Posterior vena cava (tissue), 2 donors: ENCODE measurements around the gene FXYD1. TPM values are rescaled to one million over a fixed set of nuclear protein-coding genes. Genes with fewer than 3 reads are reported as not detected.

Source experiments
- DNase-seq: peaks from one replicate; pipeline ENCODE4 v3.0.0-alpha.2; 2020; ENCODE audit warnings: low spot score
- intact Hi-C, 2 donors: fragments of 100-400 bp; cut with DNase I; formaldehyde crosslinking; loops; one replicate each; pipeline versions ENCODE4 v1.14.1 to v1.14.2; 2022 to 2023
- total RNA-seq, 2 donors: library from RNA; stranded (reverse); fragmentation: NEBNext Ultra II Directional; extraction: Animal tissue kit (Norgen Biotek cat#: 25700); gene quantifications; one replicate each; pipeline ENCODE4 v1.2.1, GENCODE V29; 2021
- donor health status: DM: yes; HTN: yes; CAD: no.
- donor health status: DM: yes; HTN: yes; CAD: no.

The FXYD1 gene
- total RNA-seq, 2 donors from 2014 or later: 157 to 183 TPM

GRCh38 chr19:35170359-35171061, 31.9 kb downstream of the FXYD1 start:
- intact Hi-C loops: no loop called here
- no peak for DNase-seq

- no peak for DNase-seq
Measured at GRCh38 chr19:35171730-35172129, 33.1 kb downstream of the FXYD1 start.

GRCh38 chr19:35174226-35174625, 35.6 kb downstream of the FXYD1 start:
- DNase-seq: no peak
- intact Hi-C loops: no loop called here

More at GRCh38 chr19:35171730-35172129, 33.1 kb downstream of the FXYD1 start:
- intact Hi-C loops: no loop called here

GRCh38 chr19:35176181-35176570, 37.6 kb downstream of the FXYD1 start:
- intact Hi-C loops: no loop called here
- no peak for DNase-seq

- intact Hi-C loops: no loop called here
- DNase-seq: no peak
Measured at GRCh38 chr19:35177377-35178274, 39.0 kb downstream of the FXYD1 start.

- DNase-seq: no peak
- intact Hi-C loops: no loop called here
Measured at GRCh38 chr19:35178701-35179100, 40.1 kb downstream of the FXYD1 start.

GRCh38 chr19:35179830-35180229, 41.2 kb downstream of the FXYD1 start:
- intact Hi-C loops: no loop called here
- no peak for DNase-seq

GRCh38 chr19:35181387-35181786, 42.8 kb downstream of the FXYD1 start:
- DNase-seq: no peak
- intact Hi-C loops: no loop called here

GRCh38 chr19:35184267-35184666, 45.6 kb downstream of the FXYD1 start:
- no peak for DNase-seq

GRCh38 chr19:35184884-35185283, 46.3 kb downstream of the FXYD1 start:
- intact Hi-C loops: no loop called here
- no peak for DNase-seq

More at GRCh38 chr19:35184267-35184666, 45.6 kb downstream of the FXYD1 start:
- intact Hi-C loops: no loop called here

Other genes with a start within 250 kb of the FXYD1 start
- gene ZNF30, start 211.9 kb upstream of the FXYD1 start, total RNA-seq: 1 to 10 TPM; 2.2 to 3.4 TPM
- 1 to 10 TPM; 4.9 to 6.2 TPM for gene ZNF792, start 174.6 kb upstream of the FXYD1 start, total RNA-seq
- gene GRAMD1A, start 138.5 kb upstream of the FXYD1 start, total RNA-seq: 10 to 100 TPM; 83.0 to 87.0 TPM
- gene SCN1B, start 108.4 kb upstream of the FXYD1 start, total RNA-seq: 10 to 100 TPM; 30.8 to 42.4 TPM
- 1 to 10 TPM in 1 of 2 donors, under 1 TPM in 1; 1.00 to 1.7 TPM for gene HPN, start 97.1 kb upstream of the FXYD1 start, total RNA-seq
- not detected for gene FXYD3, start 23.0 kb upstream of the FXYD1 start, total RNA-seq
- gene LGI4, start 3.8 kb upstream of the FXYD1 start, total RNA-seq: 1 to 10 TPM; 9.1 to 10.0 TPM
- under 1 TPM in 1 of 2 donors, not detected in 1; 0.43 TPM for gene FXYD7, start 4.4 kb downstream of the FXYD1 start, total RNA-seq
- gene FXYD5, start 15.9 kb downstream of the FXYD1 start, total RNA-seq: 10 to 100 TPM; 67.9 to 89.3 TPM
- not detected for gene FAM187B, start 89.9 kb downstream of the FXYD1 start, total RNA-seq
- 1 to 10 TPM; 5.1 to 5.5 TPM for gene LSR, start 110.2 kb downstream of the FXYD1 start, total RNA-seq
- 10 to 100 TPM; 78.9 to 88.0 TPM for gene USF2, start 130.1 kb downstream of the FXYD1 start, total RNA-seq
- not detected for gene HAMP, start 143.7 kb downstream of the FXYD1 start, total RNA-seq
- not detected for gene MAG, start 153.3 kb downstream of the FXYD1 start, total RNA-seq
- gene CD22, start 190.4 kb downstream of the FXYD1 start, total RNA-seq: 1 to 10 TPM; 3.7 to 5.6 TPM
- not detected for gene FFAR1, start 209.1 kb downstream of the FXYD1 start, total RNA-seq
- under 1 TPM in 1 of 2 donors, not detected in 1; 0.14 TPM for gene FFAR3, start 219.6 kb downstream of the FXYD1 start, total RNA-seq
- under 1 TPM in 1 of 2 donors, not detected in 1; 0.28 TPM for gene GPR42, start 232.2 kb downstream of the FXYD1 start, total RNA-seq